Measurements from ENCODE around the gene ZNF516.

ZNF516 gene

GRCh38 chr18:76338088-76338487 lies 157.0 kb downstream of the ZNF516 start:
- DNase-seq (ENCODE audit: low spot score): no peak

- no peak for DNase-seq (ENCODE audit: low spot score)
Measured at GRCh38 chr18:76335859-76336640, 159.0 kb downstream of the ZNF516 start.

- DNase-seq (ENCODE audit: low spot score): no peak
Measured at GRCh38 chr18:76328140-76328539, 166.9 kb downstream of the ZNF516 start.

DNA sequence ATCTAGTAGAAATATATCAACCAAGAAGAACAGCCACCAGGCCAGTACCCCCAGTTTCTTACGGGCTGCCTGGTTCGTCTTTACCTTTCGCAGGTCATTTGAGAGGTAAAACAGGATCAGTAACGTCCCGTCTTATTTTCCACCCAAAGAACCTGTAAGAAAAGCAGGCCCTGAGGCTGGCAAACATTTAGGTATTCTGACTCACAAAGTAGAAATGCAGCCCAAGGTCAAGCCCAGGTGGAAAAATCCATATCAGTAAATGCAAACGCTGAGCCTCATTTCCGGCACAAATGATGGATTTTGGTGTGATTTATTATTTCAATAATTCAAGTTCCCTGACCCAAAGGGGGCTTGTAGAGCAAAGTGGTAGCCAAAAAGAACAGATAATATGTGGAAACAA lies 171.2 kb downstream of the ZNF516 start:
- no peak for DNase-seq (ENCODE audit: low spot score)

DNA sequence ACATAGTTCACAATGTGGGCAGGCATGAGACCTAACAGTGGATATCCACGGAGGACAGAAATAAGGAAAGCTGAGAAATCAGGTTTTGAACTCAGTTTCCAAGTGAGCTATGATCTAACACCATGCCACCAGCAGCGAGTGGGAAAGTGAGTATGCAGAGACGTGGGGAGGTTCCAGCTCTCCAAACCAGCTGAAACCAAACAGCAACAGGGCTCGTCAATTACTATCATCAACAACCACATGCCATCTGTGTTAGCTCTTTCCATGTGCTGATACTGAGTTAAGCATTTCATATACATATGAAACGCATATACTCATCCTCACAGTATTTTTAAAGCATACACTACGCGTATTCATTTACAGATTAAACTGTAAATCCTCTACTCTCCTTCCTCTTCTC lies 172.4 kb downstream of the ZNF516 start:
- no peak for DNase-seq (ENCODE audit: low spot score)

- no peak for DNase-seq (ENCODE audit: low spot score)
Measured at GRCh38 chr18:76319366-76319765, 175.7 kb downstream of the ZNF516 start.

DNA sequence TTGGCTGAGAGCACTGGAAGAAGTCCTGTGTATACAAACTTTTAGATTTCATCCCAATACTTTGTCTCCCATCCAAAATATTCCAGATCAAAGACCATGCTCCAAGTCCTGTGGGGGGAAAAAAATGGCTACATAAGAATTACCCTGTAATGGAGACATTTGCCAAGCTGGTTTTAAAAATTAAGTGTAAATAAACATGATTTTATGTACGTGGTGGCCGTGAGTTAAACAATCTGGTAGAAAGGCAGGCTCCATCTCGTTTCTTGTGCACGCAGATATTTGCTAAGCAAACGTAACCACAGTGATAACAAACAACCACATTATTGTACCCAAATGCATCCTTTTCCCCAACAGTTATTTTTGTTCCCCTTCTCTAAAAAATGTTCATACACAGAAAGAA lies 176.4 kb downstream of the ZNF516 start:
- DNase-seq (ENCODE audit: low spot score): no peak

- DNase-seq (ENCODE audit: low spot score): no peak
Measured at GRCh38 chr18:76317136-76317535, 177.9 kb downstream of the ZNF516 start.

DNA sequence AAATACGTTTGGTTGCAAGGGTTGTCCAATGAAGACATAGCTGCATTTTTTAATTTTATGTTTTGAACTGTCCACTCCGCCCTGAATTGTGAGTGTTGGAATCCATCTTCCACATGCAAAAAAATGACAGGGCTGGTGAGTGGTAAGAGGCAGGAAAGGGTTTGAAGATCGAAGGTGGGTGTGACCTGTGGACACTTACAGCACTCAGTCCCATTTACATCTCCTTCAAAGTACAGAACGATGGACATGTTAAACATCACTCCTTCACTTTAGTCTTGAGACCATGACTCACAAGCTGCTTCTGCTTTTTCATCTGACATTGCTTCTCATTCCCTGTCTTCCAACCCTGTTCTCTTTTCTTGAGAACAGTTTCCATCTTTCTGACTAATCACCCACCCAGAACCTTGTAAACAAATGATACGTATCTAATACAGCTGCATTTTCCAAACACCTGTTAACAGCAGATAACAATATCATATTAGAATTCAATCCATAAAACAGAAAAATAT lies 179.3 kb downstream of the ZNF516 start:
- DNase-seq (ENCODE audit: low spot score): no peak

DNA sequence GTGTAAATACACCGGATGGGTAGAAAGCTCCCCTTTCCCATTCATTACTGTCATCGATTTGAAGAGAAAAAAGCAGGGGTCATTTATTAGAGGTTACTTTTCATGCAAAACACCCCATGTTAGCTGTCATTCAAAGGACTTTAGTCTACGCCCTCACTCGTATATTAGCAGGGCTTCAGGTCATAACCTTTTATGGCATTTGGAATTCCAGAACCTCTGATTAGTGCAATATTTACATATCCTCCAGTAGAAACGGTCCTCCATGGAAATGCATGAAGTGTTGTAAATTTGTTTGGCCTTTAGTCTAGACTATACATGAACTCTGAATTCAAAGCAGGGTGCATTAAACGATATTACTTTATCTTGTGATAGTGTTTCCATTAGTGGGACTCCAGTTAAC lies 180.5 kb downstream of the ZNF516 start:
- DNase-seq (ENCODE audit: low spot score): no peak

GRCh38 chr18:76314015-76314414 lies 181.0 kb downstream of the ZNF516 start:
- no peak for DNase-seq (ENCODE audit: low spot score)
